SK-N-SH treated with all-trans-retinoic acid at 6 μM for 48 hours (cell line): ENCODE data around the gene ZFP62.

Source experiments
- ARNTL ChIP-seq: fragments of 450-650 bp; formaldehyde crosslinking; IDR thresholded peaks from 2 replicates; pipeline ENCODE4 v1.5.0; 2020; ENCODE audit warnings: low read depth, mild to moderate bottlenecking, moderate library complexity, borderline replicate concordance
- ESRRG ChIP-seq: fragments of 250-450 bp; sonication (Bioruptor Pico); IDR thresholded peaks from 2 replicates; pipeline ENCODE4 v1.6.1; 2021; ENCODE audit warnings: mild to moderate bottlenecking
- ISL1 ChIP-seq: fragments of 250-450 bp; sonication (Bioruptor Pico); IDR thresholded peaks from 2 replicates; pipeline ENCODE4 v2.1.2; 2022; ENCODE audit warnings: mild to moderate bottlenecking, moderate library complexity
- PPARA ChIP-seq: fragments of 250-450 bp; sonication (Bioruptor Pico); IDR thresholded peaks from 2 replicates; pipeline ENCODE4 v1.5.0; 2020; ENCODE audit warnings: mild to moderate bottlenecking, borderline replicate concordance
- RARB ChIP-seq: fragments of 250-450 bp; sonication (Bioruptor Pico); IDR thresholded peaks from 2 replicates; pipeline ENCODE4 v1.8.0; 2021; ENCODE audit warnings: mild to moderate bottlenecking, moderate library complexity
- TSHZ2 ChIP-seq: fragments of 250-450 bp; sonication (Bioruptor Pico); IDR thresholded peaks from 2 replicates; pipeline ENCODE4 v1.5.0; 2020; ENCODE audit warnings: mild to moderate bottlenecking, moderate library complexity
- ZC3H10 ChIP-seq: fragments of 250-450 bp; sonication (Bioruptor Pico); IDR thresholded peaks from 2 replicates; pipeline ENCODE4 v1.5.1; 2021; ENCODE audit warnings: mild to moderate bottlenecking, moderate library complexity
- ZFP3 ChIP-seq: fragments of 250-450 bp; sonication (Bioruptor Pico); IDR thresholded peaks from 2 replicates; pipeline ENCODE4 v1.5.0; 2020; ENCODE audit warnings: mild to moderate bottlenecking, moderate library complexity
- ZFP30 ChIP-seq: fragments of 450-650 bp; formaldehyde crosslinking; IDR thresholded peaks from 2 replicates; pipeline ENCODE4 v1.5.0; 2022; ENCODE audit warnings: mild to moderate bottlenecking, moderate library complexity
- TF ChIP-seq, protein P1 (sequence below): fragments of 250-450 bp; sonication (Bioruptor Pico); IDR thresholded peaks from 2 replicates; pipeline ENCODE4 v1.8.0; 2021; ENCODE audit warnings: low read depth, mild to moderate bottlenecking, moderate library complexity, borderline replicate concordance
- TF ChIP-seq, protein P2 (sequence below): fragments of 250-450 bp; sonication (Bioruptor Pico); IDR thresholded peaks from 2 replicates; pipeline ENCODE4 v1.5.1; 2020; ENCODE audit warnings: low read depth, mild to moderate bottlenecking, moderate library complexity

- TF ChIP-seq ARNTL (CRISPR knock-in tag) = no peak
- no peak for TF ChIP-seq TSHZ2 (CRISPR knock-in tag)
- no peak for TF ChIP-seq PPARA
- no peak for TF ChIP-seq ZC3H10 (CRISPR knock-in tag)
- TF ChIP-seq ZFP30 (CRISPR knock-in tag) = no peak
- TF ChIP-seq RARB (CRISPR knock-in tag) = no peak
- TF ChIP-seq, protein P1, sequence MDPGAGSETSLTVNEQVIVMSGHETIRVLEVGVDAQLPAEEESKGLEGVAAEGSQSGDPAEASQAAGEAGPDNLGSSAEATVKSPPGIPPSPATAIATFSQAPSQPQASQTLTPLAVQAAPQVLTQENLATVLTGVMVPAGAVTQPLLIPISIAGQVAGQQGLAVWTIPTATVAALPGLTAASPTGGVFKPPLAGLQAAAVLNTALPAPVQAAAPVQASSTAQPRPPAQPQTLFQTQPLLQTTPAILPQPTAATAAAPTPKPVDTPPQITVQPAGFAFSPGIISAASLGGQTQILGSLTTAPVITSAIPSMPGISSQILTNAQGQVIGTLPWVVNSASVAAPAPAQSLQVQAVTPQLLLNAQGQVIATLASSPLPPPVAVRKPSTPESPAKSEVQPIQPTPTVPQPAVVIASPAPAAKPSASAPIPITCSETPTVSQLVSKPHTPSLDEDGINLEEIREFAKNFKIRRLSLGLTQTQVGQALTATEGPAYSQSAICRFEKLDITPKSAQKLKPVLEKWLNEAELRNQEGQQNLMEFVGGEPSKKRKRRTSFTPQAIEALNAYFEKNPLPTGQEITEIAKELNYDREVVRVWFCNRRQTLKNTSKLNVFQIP (CRISPR knock-in tag) = no peak
- TF ChIP-seq ZFP3 (CRISPR knock-in tag) = no peak
- TF ChIP-seq ISL1 (CRISPR knock-in tag) = no peak
- TF ChIP-seq, protein P2, sequence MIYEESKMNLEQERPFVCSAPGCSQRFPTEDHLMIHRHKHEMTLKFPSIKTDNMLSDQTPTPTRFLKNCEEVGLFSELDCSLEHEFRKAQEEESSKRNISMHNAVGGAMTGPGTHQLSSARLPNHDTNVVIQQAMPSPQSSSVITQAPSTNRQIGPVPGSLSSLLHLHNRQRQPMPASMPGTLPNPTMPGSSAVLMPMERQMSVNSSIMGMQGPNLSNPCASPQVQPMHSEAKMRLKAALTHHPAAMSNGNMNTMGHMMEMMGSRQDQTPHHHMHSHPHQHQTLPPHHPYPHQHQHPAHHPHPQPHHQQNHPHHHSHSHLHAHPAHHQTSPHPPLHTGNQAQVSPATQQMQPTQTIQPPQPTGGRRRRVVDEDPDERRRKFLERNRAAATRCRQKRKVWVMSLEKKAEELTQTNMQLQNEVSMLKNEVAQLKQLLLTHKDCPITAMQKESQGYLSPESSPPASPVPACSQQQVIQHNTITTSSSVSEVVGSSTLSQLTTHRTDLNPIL (CRISPR knock-in tag) = no peak
- TF ChIP-seq ESRRG (CRISPR knock-in tag) = no peak
Measured at GRCh38 chr5:180875860-180876426, 14.9 kb upstream of the ZFP62 start.
